Ovary (tissue), 9 donors: ENCODE results near the gene RABL6. TPM values are rescaled to one million over a fixed set of nuclear protein-coding genes. Genes with fewer than 3 reads are reported as not detected.
"Not testable (repeated sequence)": the region's sequence is repeated elsewhere in the genome, so short reads cannot be mapped to it uniquely, and the experiment has no call there.

ENCODE experiments used
- DNase-seq, 5 donors: peaks; one replicate each; pipeline ENCODE4 v3.0.0-alpha.2; 2019 to 2020
- H3K27ac ChIP-seq, 2 donors: fragments of 200-600 bp; one replicate each; pipeline versions ENCODE4 v1.5.1 to v1.8.0; 2019 to 2022
- H3K27me3 ChIP-seq: fragments of 200-600 bp; one replicate; pipeline ENCODE4 v1.8.0; 2022
- H3K36me3 ChIP-seq: fragments of 200-600 bp; sonication (generic); one replicate; pipeline ENCODE4 v1.5.1; 2019
- H3K4me1 ChIP-seq: one replicate; pipeline ENCODE4 v1.8.1; 2013; ENCODE audit warnings: mild to moderate bottlenecking, moderate library complexity; ENCODE audit not compliant: insufficient read depth
- H3K4me3 ChIP-seq: fragments of 200-600 bp; sonication (generic); one replicate; pipeline ENCODE4 v1.5.1; 2017
- H3K9me3 ChIP-seq, 2 donors: fragments of 200-600 bp in 1 of 2; sonication (generic) in 1 of 2; one replicate each; pipeline versions ENCODE4 v1.5.1 to v1.8.1; 2013 to 2019; ENCODE audit warnings: mild to moderate bottlenecking in 1 of 2, moderate library complexity in 1 of 2
- CTCF ChIP-seq, 3 donors: fragments of 450-650 bp in 2 of 3; fragments of 200-600 bp in 1 of 3; IDR thresholded peaks; one replicate each; pipeline versions ENCODE4 v1.5.1 to v1.8.0; 2016 to 2022; ENCODE audit warnings: antibody characterized with exemption in 3 of 3, mild to moderate bottlenecking in 1 of 3
- EP300 ChIP-seq: sonication (generic); formaldehyde crosslinking; IDR thresholded peaks from one replicate; pipeline ENCODE4 v1.6.1; 2017; ENCODE audit warnings: antibody characterized with exemption
- POLR2A ChIP-seq: fragments of 450-650 bp; IDR thresholded peaks from one replicate; pipeline ENCODE4 v1.6.1; 2017; ENCODE audit warnings: antibody characterized with exemption, mild to moderate bottlenecking, moderate library complexity
- WGBS, 3 donors: extraction: QIAGEN DNeasy Blood & Tissue Kit in 1 of 3; methylation state at CpG; one replicate each; pipeline versions ENCODE4 v1.1.5 to v1.1.7; 2013 to 2017; 5-methylcytosine and 5-hydroxymethylcytosine counted together
- intact Hi-C, 4 donors: fragments of 100-400 bp; cut with DNase I; formaldehyde crosslinking; loops; one replicate each; pipeline versions ENCODE4 v1.11.0 to v1.15.1; 2022 to 2023
- polyA plus RNA-seq, 2 donors: library from polyadenylated mRNA; stranded (reverse); fragments of 200-250 nt in 1 of 2; fragments of 350-450 nt in 1 of 2; fragmentation: Illumina TruSeq in 1 of 2; extraction: RNeasy Lipid Tissue Mini Kit (QIAGEN cat#74804) in 1 of 2; gene quantifications; one replicate each; pipeline ENCODE4 v1.2.3, GENCODE V29; 2013 to 2014
- total RNA-seq, 7 donors: library from RNA; depleted of rRNA in 2 of 7; stranded (reverse); fragments of >200 nt in 2 of 7; fragmentation: NEBNext Ultra II Directional in 3 of 7; extraction: Animal tissue kit (Norgen Biotek cat#: 25700) in 3 of 7; gene quantifications; one replicate each; pipeline versions ENCODE4 v1.1.0 to v1.2.4, GENCODE V29; 2016 to 2023
- donor health status: DM: no; HTN: no; CAD: no; lungs with moderate emphysema.
- donor health status: DM: no; HTN: no; CAD: no.
- donor health status: Bipolar disorder and iron deficiency.
- donor health status: DM: yes; HTN: yes; CAD: no.
- donor health status: DM: no; HTN: no; CAD: no.
- donor health status: DM: yes; HTN: yes; CAD: no.

The RABL6 gene
- total and polyA plus RNA-seq, 9 donors: 22.6 to 65.4 (median 49.4) TPM

GRCh38 chr9:136764301-136764891 is 43.4 kb upstream of the RABL6 start, which contains the start of gene LCN15:
Gene LCN15, minus strand, starts transcription at chr9:136764518. Its CDS starts 30 bp downstream, at chr9:136764488.
- no peaks in the 10 kb centered on the region for H3K4me1 ChIP-seq
- intact Hi-C loops: no loop called here
- WGBS, 3 donors: 72 to 78% (median 73%) methylated on average over 8 to 14 of the region's 14 CpGs
- H3K27me3 ChIP-seq: no peaks in the 10 kb centered on the region
- no peak for TF ChIP-seq CTCF (IDR thresholded peaks at IDR 0.05)
- TF ChIP-seq EP300: no peak
- TF ChIP-seq POLR2A: no peak
- H3K9me3 ChIP-seq: no peaks in the 10 kb centered on the region
- no peaks in the 10 kb centered on the region for H3K36me3 ChIP-seq
- H3K27ac ChIP-seq: no peak within 1 kb of the TSS
- no peak within 1 kb of the TSS for H3K4me3 ChIP-seq
- peak in 1 of 5 donors; percentile 30 for DNase-seq

DNA sequence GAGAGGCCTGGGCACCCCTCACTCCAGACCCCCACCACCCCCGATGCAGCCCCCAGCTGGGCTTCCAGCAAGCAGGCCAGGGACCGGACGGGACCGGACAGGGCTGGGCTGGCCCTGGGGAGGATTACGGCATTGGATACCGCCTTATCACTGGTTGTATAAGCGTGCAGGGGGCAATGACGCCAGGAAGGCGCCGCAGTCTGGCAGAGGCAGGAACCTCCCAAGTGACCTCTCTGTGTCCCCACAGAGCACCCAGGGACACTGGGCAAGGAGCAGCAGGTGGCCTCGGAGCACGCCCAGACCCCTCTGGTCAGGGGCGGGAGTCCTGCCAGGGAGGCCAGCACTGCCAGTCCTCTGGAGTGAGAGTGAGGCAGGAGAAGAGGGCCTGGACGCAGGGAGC is 42.7 kb upstream of the RABL6 start:
- DNase-seq: peak in 1 of 5 donors; percentile 31
- 80 to 91% (median 88%) methylated on average over 7 to 14 of the region's 14 CpGs for WGBS, 3 donors
- intact Hi-C loops: no loop called here

GRCh38 chr9:136765745-136766409 is 41.9 kb upstream of the RABL6 start:
- peak in 1 of 5 donors; percentile 19 for DNase-seq
- H3K27me3 ChIP-seq, intact Hi-C loops: not testable (repeated sequence)

More for the DNA sequence above, 42.7 kb upstream of the RABL6 start:
- Histone ChIP-seq H3K27ac (no peak overlapping the region), H3K4me1 (peaks cover 2% of the 10 kb centered on the region), H3K9me3 (no peaks in the 10 kb centered on the region), H3K4me3 (no peak overlapping the region), H3K36me3 (no peaks in the 10 kb centered on the region), H3K27me3 (no peaks in the 10 kb centered on the region)
- TF ChIP-seq EP300 (no peak), POLR2A (no peak), CTCF (IDR thresholded peaks at IDR 0.05) (no peak)

GRCh38 chr9:136766410-136767120 is 41.2 kb upstream of the RABL6 start:
- H3K4me1 ChIP-seq, H3K27ac ChIP-seq, H3K36me3 ChIP-seq, intact Hi-C loops, H3K9me3 ChIP-seq, H3K4me3 ChIP-seq, H3K27me3 ChIP-seq: not testable (repeated sequence)
- WGBS, 3 donors: 19 to 21% (median 19%) methylated on average over 15 to 18 of the region's 18 CpGs
- peak in 2 of 5 donors; percentile 38 to 43 for DNase-seq

More at GRCh38 chr9:136765745-136766409, 41.9 kb upstream of the RABL6 start:
- 59 to 66% (median 65%) methylated on average over 14 of the region's 14 CpGs for WGBS, 3 donors
- not testable (repeated sequence) for H3K36me3 ChIP-seq, H3K9me3 ChIP-seq, H3K4me3 ChIP-seq, H3K27ac ChIP-seq, H3K4me1 ChIP-seq

DNA sequence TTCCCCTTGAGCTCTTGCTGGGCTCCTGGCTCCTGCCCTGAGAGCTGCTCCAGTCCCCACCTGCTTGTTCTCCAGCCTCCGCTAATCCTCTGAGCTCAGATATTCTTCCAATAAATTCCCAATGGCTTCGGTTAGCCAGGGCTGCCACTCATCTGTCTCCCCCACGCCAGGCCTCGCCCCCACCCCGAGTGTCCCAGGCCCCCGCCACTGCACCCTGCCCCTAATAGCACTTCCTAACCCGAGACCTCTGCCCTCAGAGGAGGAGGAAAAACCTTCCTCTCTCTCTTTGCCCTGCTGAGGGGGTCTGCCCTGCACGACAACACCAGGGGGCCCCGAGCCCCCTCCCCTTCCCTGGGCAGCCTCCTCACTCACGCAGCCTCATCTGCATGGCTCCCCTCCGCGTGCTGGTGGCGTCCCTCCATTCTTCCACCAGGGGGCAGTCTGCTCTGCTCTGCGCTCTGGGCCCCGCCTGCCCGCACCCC is 38.0 kb upstream of the RABL6 start:
- Histone ChIP-seq H3K4me1 (peaks cover 2% of the 10 kb centered on the region), H3K27ac (no peak overlapping the region), H3K4me3 (no peak overlapping the region), H3K27me3 (no peaks in the 10 kb centered on the region), H3K9me3 (no peaks in the 10 kb centered on the region), H3K36me3 (no peaks in the 10 kb centered on the region)
- DNase-seq: peak in 2 of 5 donors; percentile 21 to 55
- 4 to 12% (median 9%) methylated on average over 13 to 16 of the region's 16 CpGs for whole genome bisulfite sequencing, 3 donors
- intact Hi-C loops: loop anchor here in 1 of 4 donors (5.0 kb wide), 1 partner anchor 618 kb away; no protein-coding TSS in a partner anchor
- TF ChIP-seq EP300 (no peak), POLR2A (no peak), CTCF (IDR thresholded peaks at IDR 0.05) (no peak)
